HepG2 (cell line): ENCODE measurements around the gene LGALS7B. TPM values are rescaled to one million over a fixed set of nuclear protein-coding genes. Genes with fewer than 3 reads are reported as not detected.

ENCODE experiments used
- ATF7-NPFF ChIP-seq: sonication (generic); formaldehyde crosslinking; IDR thresholded peaks from 2 replicates; pipeline ENCODE4 v1.8.1; 2023; ENCODE audit warnings: mild to moderate bottlenecking, low read depth, missing genetic modification reagents, moderate library complexity
- CEBPB ChIP-seq: IDR thresholded peaks from 2 replicates; pipeline ENCODE4 v1.6.1; 2011; ENCODE audit warnings: low read depth, low read length, improper control_type of control experiment, borderline replicate concordance
- CREBL2 ChIP-seq: sonication (generic); formaldehyde crosslinking; IDR thresholded peaks from 2 replicates; pipeline ENCODE4 v1.8.1; 2023; ENCODE audit warnings: missing genetic modification reagents, mild to moderate bottlenecking, borderline replicate concordance
- E2F2 ChIP-seq: sonication (generic); formaldehyde crosslinking; IDR thresholded peaks from 2 replicates; pipeline ENCODE4 v1.4.0; 2020; ENCODE audit warnings: missing genetic modification reagents, borderline replicate concordance
- GATAD2A ChIP-seq: IDR thresholded peaks from 2 replicates; pipeline ENCODE4 v1.6.1; 2016
- GLMP ChIP-seq: sonication (generic); formaldehyde crosslinking; IDR thresholded peaks from 2 replicates; pipeline ENCODE4 v1.9.0; 2021; ENCODE audit warnings: missing genetic modification reagents, mild to moderate bottlenecking, borderline replicate concordance
- HNF4A ChIP-seq: sonication (generic); formaldehyde crosslinking; IDR thresholded peaks from 2 replicates; pipeline ENCODE4 v1.4.0; 2020; ENCODE audit warnings: missing genetic modification reagents
- KLF16 ChIP-seq, 2 experiments: sonication (generic) in 1 of 2; formaldehyde crosslinking in 1 of 2; IDR thresholded peaks; 2 replicates each; pipeline versions ENCODE4 v1.6.1 to v1.8.0; 2016 to 2023; ENCODE audit warnings: missing genetic modification reagents in 2 of 2, missing compliant biosample characterization in 1 of 2
- MNT ChIP-seq: fragments of 450-650 bp; IDR thresholded peaks from 2 replicates; pipeline ENCODE4 v1.6.1; 2016
- MTF1 ChIP-seq: sonication (generic); formaldehyde crosslinking; IDR thresholded peaks from 2 replicates; pipeline ENCODE4 v1.5.0; 2020; ENCODE audit warnings: missing genetic modification reagents
- PBX3 ChIP-seq: sonication (generic); formaldehyde crosslinking; IDR thresholded peaks from 2 replicates; pipeline ENCODE4 v1.8.1; 2023; ENCODE audit warnings: missing genetic modification reagents, inconsistent platforms, borderline replicate concordance
- PCBP1 ChIP-seq: fragments of 200-400 bp; formaldehyde crosslinking; IDR thresholded peaks from 2 replicates; pipeline ENCODE4 v1.6.1; 2017; ENCODE audit warnings: mild to moderate bottlenecking, low read depth, low read length, borderline replicate concordance
- SPEN ChIP-seq: sonication (generic); formaldehyde crosslinking; IDR thresholded peaks from 2 replicates; pipeline ENCODE4 v1.5.1; 2020; ENCODE audit warnings: low read depth, mild to moderate bottlenecking, missing genetic modification reagents
- SRY ChIP-seq: sonication (generic); formaldehyde crosslinking; IDR thresholded peaks from 2 replicates; pipeline ENCODE4 v1.8.0; 2022; ENCODE audit warnings: mild to moderate bottlenecking, missing genetic modification reagents
- ZFP1 ChIP-seq: IDR thresholded peaks from 2 replicates; pipeline ENCODE4 v1.6.1; 2016
- ZNF142 ChIP-seq: sonication (generic); formaldehyde crosslinking; IDR thresholded peaks from 2 replicates; pipeline ENCODE4 v1.4.0; 2020; ENCODE audit warnings: missing genetic modification reagents
- ZNF382 ChIP-seq: sonication (generic); formaldehyde crosslinking; IDR thresholded peaks from 2 replicates; pipeline ENCODE4 v1.5.0; 2020; ENCODE audit warnings: missing genetic modification reagents, mild to moderate bottlenecking, borderline replicate concordance
- ZNF562 ChIP-seq: sonication (generic); formaldehyde crosslinking; IDR thresholded peaks from 2 replicates; pipeline ENCODE4 v1.8.0; 2022; ENCODE audit warnings: missing genetic modification reagents, borderline replicate concordance
- ZNF703 ChIP-seq: sonication (generic); formaldehyde crosslinking; IDR thresholded peaks from 2 replicates; pipeline ENCODE4 v1.5.1; 2020; ENCODE audit warnings: missing genetic modification reagents, mild to moderate bottlenecking, moderate library complexity, borderline replicate concordance
- ZNF792 ChIP-seq: IDR thresholded peaks from 2 replicates; pipeline ENCODE4 v1.6.1; 2016
- polyA plus RNA-seq, 8 experiments: library from polyadenylated mRNA; depleted of rRNA in 3 of 8; stranded (reverse) in 7 of 8; unstranded in 1 of 8; fragments of >200 nt; fragmentation: Illumina TruSeq in 4 of 8; extraction: Trizol in 4 of 8; gene quantifications; 2 replicates each; pipeline versions ENCODE4 v1.2.1 to v1.2.3, GENCODE V29; 2011 to 2016; ENCODE audit warnings: low read depth in 4 of 8, missing spikeins in 1 of 8, mixed read lengths in 1 of 8; ENCODE audit not compliant: insufficient read depth in 1 of 8
- total RNA-seq, 5 experiments: library from RNA; depleted of rRNA; stranded (reverse); fragments of >200 nt; fragmentation: Illumina TruSeq; extraction: Trizol; gene quantifications; 2 replicates each; pipeline ENCODE4 v1.2.3, GENCODE V29; 2016; ENCODE audit warnings: low read depth in 1 of 5

LGALS7B gene
- total and polyA plus RNA-seq, 2 of the 13 experiments (the other 11 are each of a cell fraction or from before 2014, with no cell fraction given) = 1.7 to 2.1 TPM

- no peak for TF ChIP-seq GLMP
- no peak for TF ChIP-seq CREBL2
- no peak for TF ChIP-seq PBX3 (CRISPR knock-in tag)
- TF ChIP-seq GATAD2A (CRISPR knock-in tag) = peak; percentile 95
- no peak for TF ChIP-seq E2F2 (CRISPR knock-in tag)
- TF ChIP-seq SPEN (CRISPR knock-in tag) = no peak
- 0 out of 2 replicates have a peak, but pooled peaks have one; percentile 59 for TF ChIP-seq ZNF703
- no peak for TF ChIP-seq MTF1 (CRISPR knock-in tag)
- TF ChIP-seq SRY (CRISPR knock-in tag) = no peak
- no peak for TF ChIP-seq ZNF382
- TF ChIP-seq KLF16 (CRISPR knock-in tag; IDR thresholded peaks at IDR 0.05) = peak in 1 of 2 experiments; percentile 63; a peak in 2 of 4 replicates
- TF ChIP-seq ZNF792 (CRISPR knock-in tag) = 0 out of 2 replicates have a peak, but pooled peaks have one; percentile 67
- TF ChIP-seq CEBPB = peak; percentile 90
- no peak for TF ChIP-seq ZNF562 (CRISPR knock-in tag)
- TF ChIP-seq MNT = peak; percentile 21; the same call in 1 of the 2 replicates
- no peak for TF ChIP-seq ATF7-NPFF
- TF ChIP-seq ZNF142 = no peak
- peak; percentile 99 for TF ChIP-seq HNF4A (CRISPR knock-in tag)
- TF ChIP-seq ZFP1 (CRISPR knock-in tag) = 0 out of 2 replicates have a peak, but pooled peaks have one; percentile 66
- no peak for TF ChIP-seq PCBP1
Measured at GRCh38 chr19:38759590-38760003, 29.4 kb upstream of the LGALS7B start (continued).
